Measurements from ENCODE around the gene CASS4.

DNA sequence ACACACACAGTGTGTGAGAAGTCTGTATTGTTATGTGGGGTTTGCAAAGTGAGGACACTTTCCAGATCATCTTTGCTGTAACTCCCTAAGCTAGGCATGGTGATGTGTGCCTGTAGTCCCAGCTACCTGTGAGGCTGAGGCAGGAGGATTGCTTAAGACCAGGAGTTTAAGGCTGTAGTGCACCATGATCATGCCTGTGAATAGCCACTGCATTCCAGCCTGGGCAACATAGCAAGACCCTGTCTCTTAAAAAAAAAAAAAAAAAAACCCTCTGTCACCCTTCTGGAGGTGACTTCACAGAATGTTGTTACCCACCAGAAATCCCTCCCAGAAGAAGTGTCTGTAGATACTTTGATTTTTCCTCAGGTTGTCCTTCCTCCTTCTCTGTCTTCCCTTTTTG is 14.9 kb downstream of the CASS4 start:
- TF ChIP-seq POLR2A (IDR thresholded peaks at IDR 0.05): no peak
- TF ChIP-seq, protein P1, sequence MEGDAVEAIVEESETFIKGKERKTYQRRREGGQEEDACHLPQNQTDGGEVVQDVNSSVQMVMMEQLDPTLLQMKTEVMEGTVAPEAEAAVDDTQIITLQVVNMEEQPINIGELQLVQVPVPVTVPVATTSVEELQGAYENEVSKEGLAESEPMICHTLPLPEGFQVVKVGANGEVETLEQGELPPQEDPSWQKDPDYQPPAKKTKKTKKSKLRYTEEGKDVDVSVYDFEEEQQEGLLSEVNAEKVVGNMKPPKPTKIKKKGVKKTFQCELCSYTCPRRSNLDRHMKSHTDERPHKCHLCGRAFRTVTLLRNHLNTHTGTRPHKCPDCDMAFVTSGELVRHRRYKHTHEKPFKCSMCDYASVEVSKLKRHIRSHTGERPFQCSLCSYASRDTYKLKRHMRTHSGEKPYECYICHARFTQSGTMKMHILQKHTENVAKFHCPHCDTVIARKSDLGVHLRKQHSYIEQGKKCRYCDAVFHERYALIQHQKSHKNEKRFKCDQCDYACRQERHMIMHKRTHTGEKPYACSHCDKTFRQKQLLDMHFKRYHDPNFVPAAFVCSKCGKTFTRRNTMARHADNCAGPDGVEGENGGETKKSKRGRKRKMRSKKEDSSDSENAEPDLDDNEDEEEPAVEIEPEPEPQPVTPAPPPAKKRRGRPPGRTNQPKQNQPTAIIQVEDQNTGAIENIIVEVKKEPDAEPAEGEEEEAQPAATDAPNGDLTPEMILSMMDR (IDR thresholded peaks at IDR 0.05): no peak

Measured in right lobe of liver (tissue), 4 donors.